ENCODE results near the gene KLF16. TPM values are rescaled to one million over a fixed set of nuclear protein-coding genes. Genes with fewer than 3 reads are reported as not detected.

The KLF16 gene
- 5.5 and 6.5 TPM in 2 replicates for total RNA-seq

DNA sequence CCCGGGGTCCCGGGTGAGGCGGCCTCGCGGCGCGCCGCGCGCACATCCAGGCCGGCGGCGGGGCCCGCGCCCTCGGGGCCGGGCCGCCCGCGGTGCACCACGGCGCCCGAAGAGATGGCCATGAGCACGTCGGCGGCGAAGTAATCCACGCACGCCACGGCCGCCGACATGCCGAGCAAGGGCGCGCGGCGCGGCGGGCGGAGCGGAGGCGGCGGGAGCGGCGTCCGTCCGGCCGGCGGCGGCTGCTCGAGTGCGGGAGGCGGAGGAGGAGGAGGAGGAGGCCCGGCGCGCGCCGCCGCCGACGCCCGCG lies at the start of gene KLF16:
TSS of gene KLF16 (minus strand) at position 252 of the 310 bp plus-strand sequence. CDS start at position 170, 82 bp downstream.

GRCh38 chr19:1905110-1905862 lies 41.9 kb upstream of the KLF16 start, which contains the start of the genes ADAT3 and SCAMP4:
ADAT3 (plus strand) TSS chr19:1905399; CDS start chr19:1912048, 6,649 bp downstream.
SCAMP4 (plus strand) TSS chr19:1905399; CDS start chr19:1915020, 9,621 bp downstream.

DNA sequence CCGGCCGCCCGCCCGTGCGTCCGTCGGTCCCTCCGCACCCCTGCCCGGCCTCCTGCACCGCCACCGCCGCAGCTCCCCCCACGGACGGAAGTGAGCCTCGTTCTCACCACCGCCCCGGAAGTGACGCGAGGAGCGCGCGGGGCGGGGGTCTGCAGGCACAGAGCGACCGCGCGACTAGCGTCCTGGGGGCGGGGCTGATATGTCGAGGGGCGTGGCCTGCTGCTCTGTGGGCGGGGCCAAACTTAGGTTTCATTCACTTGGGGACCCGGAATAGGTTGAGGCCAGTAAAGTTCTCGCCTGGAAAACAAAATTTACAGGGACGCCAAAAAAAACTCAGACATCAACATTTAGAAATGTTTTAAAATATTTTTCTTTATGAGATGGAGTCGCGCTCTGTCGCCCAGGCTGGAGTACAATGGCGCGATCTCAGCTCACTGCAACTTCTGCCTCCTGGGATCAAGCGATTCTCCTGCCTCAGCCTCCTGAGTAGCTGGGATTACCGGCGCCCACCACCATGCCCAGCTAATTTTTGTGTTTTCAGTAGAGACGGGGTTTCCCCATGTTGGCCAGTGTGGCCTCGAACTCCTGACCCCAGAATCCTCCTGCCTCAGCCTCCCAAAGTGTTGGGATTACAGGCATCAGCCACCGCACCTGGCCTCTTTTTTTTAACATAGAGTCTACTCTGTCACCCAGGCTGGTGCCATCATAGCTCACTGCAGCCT lies 22.2 kb upstream of the KLF16 start, which contains the start of gene ABHD17A:
TSS of gene ABHD17A (minus strand) at position 99 of the 722 bp plus-strand sequence. CDS start 3,930 bp downstream, outside the sequence.

DNA sequence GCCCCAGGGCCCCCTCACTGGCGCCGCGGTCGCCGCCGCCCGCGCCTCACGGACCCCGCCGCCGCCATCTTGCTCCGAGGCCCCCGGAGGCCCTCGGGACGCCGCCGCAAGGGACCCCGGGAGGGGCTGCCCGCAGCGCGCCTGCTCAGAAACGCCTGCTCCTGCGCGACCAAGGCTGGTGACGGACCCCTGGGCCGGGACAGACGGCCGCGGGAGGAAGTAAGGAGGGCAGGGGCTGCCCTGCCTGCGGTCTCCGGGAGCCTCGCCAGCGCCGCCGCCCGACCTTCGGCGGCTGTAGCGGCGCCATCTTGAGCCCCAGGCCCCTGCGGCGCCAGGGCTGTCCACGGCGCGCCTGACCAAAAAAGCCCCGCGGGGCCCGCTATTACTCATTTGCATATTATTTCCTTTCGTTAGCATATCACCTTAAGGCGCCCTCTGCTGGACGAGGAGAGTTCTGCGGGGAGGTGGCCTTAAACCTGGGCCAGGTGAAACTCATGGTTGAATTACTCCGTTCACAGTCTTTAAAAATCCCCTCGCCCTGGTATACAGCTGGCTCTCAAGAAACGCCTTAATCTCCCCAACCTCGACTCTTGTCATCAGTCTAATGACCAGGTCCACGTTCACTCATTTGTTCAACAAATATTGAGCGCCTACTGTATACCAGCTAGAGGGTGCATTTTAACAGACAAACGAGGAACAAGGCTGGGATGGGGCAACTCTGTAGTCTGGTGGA lies 14.8 kb downstream of the KLF16 start, which contains the start of gene REXO1:
TSS of gene REXO1 (minus strand) at position 85 of the 733 bp plus-strand sequence. CDS start 125 bp downstream, outside the sequence.

DNA sequence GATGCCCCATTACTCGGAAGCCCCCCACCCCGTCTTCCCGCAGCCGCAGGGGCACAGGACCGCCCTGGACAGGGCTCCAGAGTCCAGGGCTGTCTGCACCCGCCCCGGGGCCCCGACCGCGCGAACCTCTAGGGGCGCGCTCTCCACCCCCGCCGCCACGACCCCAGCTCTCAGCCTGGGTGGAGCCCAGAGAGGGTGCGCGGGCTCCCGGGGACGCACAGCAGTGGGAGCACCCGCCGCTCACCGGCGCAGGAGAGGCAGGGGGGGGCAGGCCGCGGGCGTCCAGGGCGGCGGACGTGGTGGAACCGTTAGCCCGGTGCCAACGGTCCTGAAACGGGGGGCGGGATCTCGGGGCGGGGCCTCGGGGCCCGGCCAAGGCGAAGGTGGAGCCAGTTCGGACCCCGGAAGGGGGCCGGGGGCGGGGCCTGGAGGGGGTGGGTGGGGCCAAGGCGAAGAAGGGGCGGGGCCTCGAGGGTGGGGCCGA lies 51.4 kb downstream of the KLF16 start, which contains the start of gene ATP8B3:
TSS of gene ATP8B3 (minus strand) at position 335 of the 484 bp plus-strand sequence. CDS start 540 bp downstream, outside the sequence.

Other genes with a start within 250 kb of the KLF16 start
- 50.3 and 85.7 TPM in 2 replicates for gene TCF3, start 211.0 kb downstream of the KLF16 start, total RNA-seq
- gene ONECUT3, start 110.1 kb downstream of the KLF16 start, total RNA-seq = not detected in 2 replicates
- gene ATP8B3, start 51.3 kb downstream of the KLF16 start, total RNA-seq = 4.0 and 5.9 TPM in 2 replicates
- 13.7 and 19.7 TPM in 2 replicates for gene REXO1, start 15.1 kb downstream of the KLF16 start, total RNA-seq
- gene ABHD17A, start 21.9 kb upstream of the KLF16 start, total RNA-seq = 80.1 and 125 TPM in 2 replicates
- 5.3 and 9.0 TPM in 2 replicates for gene ADAT3, start 41.8 kb upstream of the KLF16 start, total RNA-seq
- 51.4 and 80.5 TPM in 2 replicates for gene SCAMP4, start 41.8 kb upstream of the KLF16 start, total RNA-seq
- gene CSNK1G2, start 77.6 kb upstream of the KLF16 start, total RNA-seq = 60.1 and 73.4 TPM in 2 replicates
- gene BTBD2, start 152.1 kb upstream of the KLF16 start, total RNA-seq = 64.7 and 71.1 TPM in 2 replicates
- 92.2 and 104 TPM in 2 replicates for gene MKNK2, start 187.7 kb upstream of the KLF16 start, total RNA-seq
- 17.7 and 22.7 TPM in 2 replicates for gene MOB3A, start 232.7 kb upstream of the KLF16 start, total RNA-seq
- gene IZUMO4, start 233.3 kb upstream of the KLF16 start, total RNA-seq = 0.65 and 3.5 TPM in 2 replicates